Measurements from ENCODE around the gene PARPBP. TPM values are rescaled to one million over a fixed set of nuclear protein-coding genes. Genes with fewer than 3 reads are reported as not detected.

PARPBP gene
- total RNA-seq, 4 donors from 2014 or later = 0.63 to 2.4 (median 0.83) TPM

DNA sequence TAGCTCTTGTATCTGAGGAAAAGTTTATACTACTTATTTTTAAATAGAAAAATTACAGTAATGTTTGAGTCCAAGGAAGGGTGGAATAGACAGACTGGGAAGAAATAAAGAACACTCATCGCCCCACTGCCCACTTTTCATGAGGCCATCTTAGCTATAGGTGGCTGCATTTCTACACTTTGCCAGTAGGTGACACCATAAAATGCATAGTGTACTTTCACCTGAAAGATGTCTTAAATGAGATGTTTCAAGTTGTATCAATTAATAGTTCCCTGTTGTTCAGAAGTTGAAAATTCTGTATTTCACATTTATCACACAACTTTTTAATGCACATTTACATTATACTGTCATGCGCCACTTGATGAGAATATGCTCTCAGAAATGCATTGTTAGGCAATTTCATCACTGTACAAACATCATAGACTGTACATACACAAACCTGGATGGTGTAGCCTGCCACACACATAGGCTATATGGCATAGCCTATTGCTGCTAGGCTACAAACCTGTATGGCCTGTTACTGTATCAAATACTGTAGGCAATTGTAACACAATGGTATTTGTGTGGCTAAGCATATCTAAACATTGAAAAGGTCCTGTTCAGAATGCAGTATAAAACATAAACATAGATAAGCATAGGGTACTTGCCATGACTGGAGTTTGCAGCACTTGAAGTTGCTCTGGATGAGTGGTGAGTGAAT is 50.1 kb downstream of the PARPBP start:
- no peaks in the 10 kb centered on the region for H3K36me3 ChIP-seq
- no peaks in the 10 kb centered on the region for H3K9me3 ChIP-seq
- no peaks in the 10 kb centered on the region for H3K27me3 ChIP-seq
- 96 to 97% methylated on average over 2 of the region's 2 CpGs for WGBS, 2 donors
- TF ChIP-seq EP300 (IDR thresholded peaks at IDR 0.05) = no peak
- TF ChIP-seq, protein P1, sequence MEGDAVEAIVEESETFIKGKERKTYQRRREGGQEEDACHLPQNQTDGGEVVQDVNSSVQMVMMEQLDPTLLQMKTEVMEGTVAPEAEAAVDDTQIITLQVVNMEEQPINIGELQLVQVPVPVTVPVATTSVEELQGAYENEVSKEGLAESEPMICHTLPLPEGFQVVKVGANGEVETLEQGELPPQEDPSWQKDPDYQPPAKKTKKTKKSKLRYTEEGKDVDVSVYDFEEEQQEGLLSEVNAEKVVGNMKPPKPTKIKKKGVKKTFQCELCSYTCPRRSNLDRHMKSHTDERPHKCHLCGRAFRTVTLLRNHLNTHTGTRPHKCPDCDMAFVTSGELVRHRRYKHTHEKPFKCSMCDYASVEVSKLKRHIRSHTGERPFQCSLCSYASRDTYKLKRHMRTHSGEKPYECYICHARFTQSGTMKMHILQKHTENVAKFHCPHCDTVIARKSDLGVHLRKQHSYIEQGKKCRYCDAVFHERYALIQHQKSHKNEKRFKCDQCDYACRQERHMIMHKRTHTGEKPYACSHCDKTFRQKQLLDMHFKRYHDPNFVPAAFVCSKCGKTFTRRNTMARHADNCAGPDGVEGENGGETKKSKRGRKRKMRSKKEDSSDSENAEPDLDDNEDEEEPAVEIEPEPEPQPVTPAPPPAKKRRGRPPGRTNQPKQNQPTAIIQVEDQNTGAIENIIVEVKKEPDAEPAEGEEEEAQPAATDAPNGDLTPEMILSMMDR (IDR thresholded peaks at IDR 0.05) = peak; percentile 23 to 45 (median 36)
- H3K27ac ChIP-seq = no peak overlapping the region
- peaks cover 0 to 15% (median 0%) of the 10 kb centered on the region in 4 donors for H3K4me1 ChIP-seq
- DNase-seq (ENCODE audit: low spot score in 2 of 2) = peak in 1 of 2 donors; percentile 15
- H3K4me3 ChIP-seq = no peak overlapping the region

DNA sequence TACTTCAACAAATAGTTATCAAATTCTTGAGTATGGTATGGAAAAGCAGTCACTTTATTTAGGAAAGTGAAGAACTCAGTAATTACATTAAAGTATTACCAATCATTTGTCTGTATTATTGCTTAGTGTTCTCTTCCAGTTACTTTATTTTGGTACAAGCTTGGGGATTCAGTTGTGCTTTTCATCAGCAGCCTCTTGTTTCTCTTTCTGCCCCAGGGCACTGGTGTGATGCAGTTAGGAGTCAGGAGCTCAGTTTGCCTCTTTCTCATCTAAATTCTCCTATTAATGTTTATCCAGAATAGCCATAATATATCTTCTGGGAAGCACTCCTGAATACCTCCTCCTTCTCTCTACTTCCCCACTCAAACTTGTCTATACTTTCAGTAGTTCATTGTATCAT is 52.0 kb downstream of the PARPBP start:
- Histone ChIP-seq H3K27ac (peak overlapping the region in 1 of 4 donors; percentile 9), H3K4me1 (peaks cover 0 to 15% (median 0%) of the 10 kb centered on the region in 4 donors), H3K9me3 (no peaks in the 10 kb centered on the region), H3K36me3 (no peaks in the 10 kb centered on the region), H3K27me3 (no peaks in the 10 kb centered on the region), H3K4me3 (no peak overlapping the region)
- TF ChIP-seq EP300 (IDR thresholded peaks at IDR 0.05) = no peak
- no peak for TF ChIP-seq POLR2A (IDR thresholded peaks at IDR 0.05)
- TF ChIP-seq, protein P1 (IDR thresholded peaks at IDR 0.05) = no peak
- DNase-seq (ENCODE audit: low spot score in 2 of 2) = no peak

- peak overlapping the region in 1 of 4 donors; percentile 9 for H3K27ac ChIP-seq
- no peak overlapping the region for H3K4me3 ChIP-seq
- TF ChIP-seq, protein P1 (IDR thresholded peaks at IDR 0.05) = no peak
- TF ChIP-seq EP300 (IDR thresholded peaks at IDR 0.05) (no peak), POLR2A (IDR thresholded peaks at IDR 0.05) (no peak)
- no peaks in the 10 kb centered on the region for H3K27me3 ChIP-seq
- H3K36me3 ChIP-seq = no peaks in the 10 kb centered on the region
- H3K4me1 ChIP-seq = peaks cover 0 to 15% (median 0%) of the 10 kb centered on the region in 4 donors
- H3K9me3 ChIP-seq = no peaks in the 10 kb centered on the region
- no peak for DNase-seq (ENCODE audit: low spot score in 2 of 2)
These were observed 52.5 kb downstream of the PARPBP start for GRCh38 chr12:102172436-102172835.

DNA sequence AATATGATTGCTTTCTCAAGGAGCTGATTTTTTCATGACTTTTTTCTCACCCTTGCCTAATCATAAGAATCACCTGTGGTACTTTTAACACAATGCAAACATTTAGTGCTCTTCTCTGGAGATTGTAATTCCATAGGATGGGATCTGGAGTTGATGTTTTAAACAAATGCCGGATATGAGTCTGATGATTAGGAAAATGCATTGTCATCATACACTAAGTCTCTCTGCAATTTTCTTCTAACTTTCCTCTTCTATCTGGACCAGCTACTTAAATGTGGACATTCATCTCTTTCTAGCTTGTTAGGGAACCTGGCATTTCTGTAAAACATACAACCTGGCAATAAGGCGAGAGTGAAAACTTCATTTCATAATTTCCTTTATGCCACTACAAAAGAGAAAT is 54.1 kb downstream of the PARPBP start:
- H3K27me3 ChIP-seq = no peaks in the 10 kb centered on the region
- H3K4me1 ChIP-seq = peaks cover 0 to 15% (median 0%) of the 10 kb centered on the region in 4 donors
- 93 to 100% methylated on average over 2 of the region's 2 CpGs for WGBS, 2 donors
- no peaks in the 10 kb centered on the region for H3K36me3 ChIP-seq
- H3K9me3 ChIP-seq = no peaks in the 10 kb centered on the region
- no peak overlapping the region for H3K27ac ChIP-seq
- DNase-seq (ENCODE audit: low spot score in 2 of 2) = no peak
- TF ChIP-seq POLR2A (IDR thresholded peaks at IDR 0.05) (no peak), EP300 (IDR thresholded peaks at IDR 0.05) (no peak)
- TF ChIP-seq, protein P1 (IDR thresholded peaks at IDR 0.05) = no peak
- H3K4me3 ChIP-seq = no peak overlapping the region

- WGBS, 2 donors = 85 to 90% methylated on average over 2 of the region's 2 CpGs
- H3K9me3 ChIP-seq = no peaks in the 10 kb centered on the region
- no peak for DNase-seq (ENCODE audit: low spot score in 2 of 2)
- H3K27ac ChIP-seq = no peak overlapping the region
- no peaks in the 10 kb centered on the region for H3K36me3 ChIP-seq
- TF ChIP-seq, protein P1 (IDR thresholded peaks at IDR 0.05) = no peak
- no peak for TF ChIP-seq POLR2A (IDR thresholded peaks at IDR 0.05)
- TF ChIP-seq EP300 (IDR thresholded peaks at IDR 0.05) = no peak
- H3K4me1 ChIP-seq = peaks cover 0 to 15% (median 0%) of the 10 kb centered on the region in 4 donors
- H3K4me3 ChIP-seq = no peak overlapping the region
- no peaks in the 10 kb centered on the region for H3K27me3 ChIP-seq
These were observed 54.8 kb downstream of the PARPBP start for GRCh38 chr12:102174761-102175160.
